K562 (cell line): ENCODE results near the gene YAF2. TPM values are rescaled to one million over a fixed set of nuclear protein-coding genes. Genes with fewer than 3 reads are reported as not detected.
A peak's percentile ranks its signal among the peaks of the same experiment; 100 is the strongest.

Experiments
- ATAC-seq: fragments of 200-7000 bp; cut with Tn5 transposase; 3 replicates; pipeline ENCODE4 v1.9.1; 2020; ENCODE audit warnings: moderate library complexity
- BruUV-seq: library from RNA; stranded (reverse); fragments of 400-500 nt; replicated peaks from 2 replicates; lab custom pipeline; 2021; lab: Mats Ljungman, UMichigan
- CTCF ChIA-PET: fragments of 300-600 bp; formaldehyde crosslinking; extraction: SDS; loops from one replicate; lab custom pipeline; 2021; ENCODE audit warnings: low intra/inter-chr PET ratio; lab: Yijun Ruan, JAX
- POLR2A ChIA-PET: fragments of 300-600, 350-650 bp; sonication (Branson Sonifier 250); formaldehyde crosslinking; extraction: SDS; loops from one replicate; lab custom pipeline; 2021; ENCODE audit warnings: antibody characterized with exemption, inconsistent platforms; lab: Yijun Ruan, JAX
- DNase-seq, 4 experiments: peaks; one replicate each; pipeline versions ENCODE4 v3.0.0 to v3.0.0-alpha.2; 2011 to 2018; ENCODE audit warnings: low spot score in 3 of 4, mixed read lengths in 3 of 4; ENCODE audit errors: extremely low read depth in 1 of 4
- FAIRE-seq: peaks from 2 replicates; lab custom pipeline; 2011; peaks lifted over from hg19 to GRCh38; lab: Jason Lieb, UNC
- H2AFZ ChIP-seq: 2 replicates; pipeline ENCODE4 v1.6.0; 2011; ENCODE audit warnings: low read depth, low read length, control low read depth, inconsistent platforms
- H3K27ac ChIP-seq: fragments of 200-600 bp; 3 replicates; pipeline ENCODE4 v1.8.0; 2011; ENCODE audit warnings: low read depth, mild to moderate bottlenecking, control low read depth, inconsistent platforms, low read length, moderate library complexity, mixed read lengths; ENCODE audit errors: extremely low read depth
- H3K27me3 ChIP-seq, 2 experiments: fragments of 300-600 bp in 1 of 2; 2 replicates in 1 of 2; 3 replicates in 1 of 2; pipeline versions ENCODE4 v1.6.0 to v1.8.0; 2011; ENCODE audit warnings: inconsistent platforms in 2 of 2, low read length in 2 of 2, mild to moderate bottlenecking in 1 of 2, mixed read lengths in 1 of 2, moderate library complexity in 1 of 2; ENCODE audit not compliant: control insufficient read depth in 2 of 2, insufficient read depth in 2 of 2
- H3K36me3 ChIP-seq: fragments of 300-600 bp; 3 replicates; pipeline ENCODE4 v1.8.0; 2011; ENCODE audit warnings: mild to moderate bottlenecking, low read length, inconsistent platforms; ENCODE audit not compliant: control insufficient read depth, insufficient read depth
- H3K4me1 ChIP-seq, 2 experiments: fragments of 200-600 bp in 1 of 2; replicated peaks in 1 of 2; 2 replicates in 1 of 2; 3 replicates in 1 of 2; pipeline versions ENCODE4 v1.5.1 to v1.8.0; 2011; ENCODE audit warnings: inconsistent platforms in 2 of 2, low read length in 2 of 2, mild to moderate bottlenecking in 1 of 2, mixed read lengths in 1 of 2, moderate library complexity in 1 of 2; ENCODE audit not compliant: control insufficient read depth in 2 of 2, insufficient read depth in 2 of 2
- H3K4me2 ChIP-seq: 2 replicates; pipeline ENCODE4 v1.6.1; 2011; ENCODE audit warnings: low read length, control low read depth, inconsistent platforms, mixed read lengths; ENCODE audit not compliant: insufficient read depth
- H3K4me3 ChIP-seq: fragments of 200-600 bp; sonication (generic), shearing (Covaris generic); 2 replicates; pipeline ENCODE4 v1.5.1; 2016; ENCODE audit warnings: control low read depth, inconsistent platforms
- H3K79me2 ChIP-seq: fragments of 200-600 bp; 3 replicates; pipeline ENCODE4 v1.8.0; 2011; ENCODE audit warnings: low read length, inconsistent platforms; ENCODE audit not compliant: control insufficient read depth, insufficient read depth
- H3K9ac ChIP-seq, 2 experiments: 2 replicates each; pipeline versions ENCODE4 v1.6.0 to v1.6.1; 2011; ENCODE audit warnings: low read depth in 2 of 2, low read length in 2 of 2, control low read depth in 1 of 2, inconsistent platforms in 1 of 2, mild to moderate bottlenecking in 1 of 2, mixed read lengths in 1 of 2; ENCODE audit not compliant: insufficient read depth in 1 of 2
- H3K9me1 ChIP-seq: one replicate; pipeline ENCODE4 v1.6.0; 2011; ENCODE audit warnings: inconsistent platforms, mild to moderate bottlenecking, low read length, moderate library complexity; ENCODE audit not compliant: control insufficient read depth, insufficient read depth
- H3K9me3 ChIP-seq: replicated peaks from 2 replicates; pipeline ENCODE4 v1.5.1; 2011; ENCODE audit warnings: low read depth, low read length, inconsistent platforms; ENCODE audit not compliant: control insufficient read depth, insufficient read depth
- H4K20me1 ChIP-seq: replicated peaks from 2 replicates; pipeline ENCODE4 v1.6.1; 2011; ENCODE audit warnings: low read length, inconsistent platforms, mixed read lengths; ENCODE audit not compliant: control insufficient read depth, insufficient read depth
- MXI1 ChIP-seq: IDR thresholded peaks from 2 replicates; pipeline ENCODE4 v1.6.1; 2011; ENCODE audit warnings: low read depth, mild to moderate bottlenecking, improper control_type of control experiment, low read length
- PHF21A ChIP-seq: fragments of 450-650 bp; IDR thresholded peaks from 2 replicates; pipeline ENCODE4 v1.6.1; 2017; ENCODE audit warnings: low read depth, borderline replicate concordance
- TCF3 ChIP-seq: sonication (generic); formaldehyde crosslinking; IDR thresholded peaks from 2 replicates; pipeline ENCODE4 v1.4.0; 2020; ENCODE audit warnings: mild to moderate bottlenecking, missing genetic modification reagents
- ZNF121 ChIP-seq: sonication (generic); formaldehyde crosslinking; conservative IDR thresholded peaks from 2 replicates; pipeline ENCODE4 v1.8.0; 2022; ENCODE audit warnings: missing genetic modification reagents
- ZNF395 ChIP-seq: fragments of 200-800 bp; sonication (Bioruptor generic); IDR thresholded peaks from 2 replicates; pipeline ENCODE4 v1.6.1; 2017; ENCODE audit warnings: missing genetic modification characterization, missing compliant biosample characterization
- WGBS: fragments of 100-300 bp; shearing (Covaris generic); methylation state at CpG from one replicate; pipeline ENCODE4 v1.1.6; 2016; ENCODE audit warnings: low coverage, mixed read lengths; ENCODE audit not compliant: insufficient coverage; ENCODE audit errors: missing lambda C conversion rate; 5-methylcytosine and 5-hydroxymethylcytosine counted together
- in situ Hi-C: fragments of 300-500 bp; cut with MboI; formaldehyde crosslinking; loops from 4 replicates; pipeline ENCODE4 v1.15.0; 2018; ENCODE audit warnings: inconsistent platforms, mixed read lengths
- intact Hi-C: fragments of 100-400 bp; cut with micrococcal nuclease; formaldehyde crosslinking; loops from 2 replicates; pipeline ENCODE4 v1.14.2; 2022
- polyA plus RNA-seq, 8 experiments: library from polyadenylated mRNA; depleted of rRNA in 4 of 8; stranded (reverse) in 5 of 8; unstranded in 3 of 8; fragments of >200 nt; fragmentation: Nextera tagmentation in 2 of 8; fragmentation: Illumina TruSeq in 1 of 8; extraction: Ambion mirVana in 2 of 8; extraction: Trizol in 1 of 8; gene quantifications; 2 replicates each; pipeline versions ENCODE4 v1.2.1 to v1.2.3, GENCODE V29; 2011 to 2014; ENCODE audit warnings: inconsistent platforms in 1 of 8, missing spikeins in 1 of 8
- total RNA-seq, 7 experiments: library from RNA; depleted of rRNA in 6 of 7; stranded (reverse); fragments of >200 nt in 6 of 7; fragmentation: Illumina TruSeq in 2 of 7; extraction: Trizol in 2 of 7; gene quantifications; 2 replicates each; pipeline versions ENCODE4 v1.2.1 to v1.2.3, GENCODE V29; 2011 to 2021; ENCODE audit warnings: low replicate concordance in 1 of 7

The YAF2 gene
- total and polyA plus RNA-seq, 9 of the 15 experiments (the other 6 are each of a cell fraction or from before 2014, with no cell fraction given) = 10.6 to 26.4 (median 21.3) TPM

GRCh38 chr12:42192686-42193085 lies 45.4 kb downstream of the YAF2 start:
- H4K20me1 ChIP-seq = no peaks in the 10 kb centered on the region
- no peak overlapping the region for H2AFZ ChIP-seq
- no peaks in the 10 kb centered on the region for H3K79me2 ChIP-seq
- FAIRE-seq = no peak
- no peak for ATAC-seq
- no peaks in the 10 kb centered on the region for H3K4me1 ChIP-seq
- no peak overlapping the region for H3K4me3 ChIP-seq
- H3K4me2 ChIP-seq = no peak overlapping the region
- H3K9me3 ChIP-seq = no peaks in the 10 kb centered on the region
- H3K9ac ChIP-seq = no peak overlapping the region
- in situ Hi-C loops = no loop called here
- no peaks in the 10 kb centered on the region for H3K27me3 ChIP-seq
- no peak overlapping the region for H3K27ac ChIP-seq
- intact Hi-C loops = no loop called here
- DNase-seq = no peak
- no peaks in the 10 kb centered on the region for H3K9me1 ChIP-seq
- POLR2A ChIA-PET = interaction anchor here (0.6 to 1.7 kb wide), 2 partner anchors 16 to 57 kb away, joined by 3 read pairs; no protein-coding TSS in a partner anchor
- WGBS = 73% methylated on average over 6 of the region's 6 CpGs
- CTCF ChIA-PET = no interaction called here
- TF ChIP-seq ZNF395 (CRISPR knock-in tag) (no peak), TCF3 (CRISPR knock-in tag) (peak; percentile 62), PHF21A (no peak)
- TF ChIP-seq, all 486 proteins: peak for 1
- no TSS peak for BruUV-seq
- peaks cover 8% of the 10 kb centered on the region; the same call in 2 of the 3 replicates for H3K36me3 ChIP-seq

- ChIA-PET CTCF (no interaction called here), POLR2A (interaction anchor here (0.6 to 1.7 kb wide), 2 partner anchors 17 to 82 kb away, joined by 3 read pairs; no protein-coding TSS in a partner anchor)
- no peak for TF ChIP-seq MXI1
- TF ChIP-seq ZNF121 = peak; percentile 71
- no peak overlapping the region for H3K9ac ChIP-seq
- intact Hi-C loops (no loop called here), in situ Hi-C loops (no loop called here)
- peaks cover 4% of the 10 kb centered on the region; the same call in 1 of the 3 replicates for H3K36me3 ChIP-seq
- FAIRE-seq (no peak), DNase-seq (no peak), ATAC-seq (no peak)
- no peaks in the 10 kb centered on the region for H3K9me1 ChIP-seq
- H3K27me3 ChIP-seq = no peaks in the 10 kb centered on the region
- H3K9me3 ChIP-seq = no peaks in the 10 kb centered on the region
- BruUV-seq = no TSS peak
- no peak overlapping the region for H2AFZ ChIP-seq
- 100% methylated on average over 1 of the region's 1 CpG for WGBS
- no peak overlapping the region for H3K4me3 ChIP-seq
- no peaks in the 10 kb centered on the region for H3K79me2 ChIP-seq
- no peaks in the 10 kb centered on the region for H3K4me1 ChIP-seq
- H3K27ac ChIP-seq = no peak overlapping the region
- H4K20me1 ChIP-seq = no peaks in the 10 kb centered on the region
- H3K4me2 ChIP-seq = no peak overlapping the region
Measured at GRCh38 chr12:42192258-42192657, 45.8 kb downstream of the YAF2 start.
